Upper lobe of right lung (tissue), 1 donor: ENCODE measurements around the gene SERPINI1. TPM values are rescaled to one million over a fixed set of nuclear protein-coding genes. Genes with fewer than 3 reads are reported as not detected.

ENCODE experiments used
- ATAC-seq: fragments of 200-7000 bp; cut with Tn5 transposase; one replicate; pipeline ENCODE4 v1.9.1; 2020; ENCODE audit warnings: mild to moderate bottlenecking, moderate library complexity
- DNase-seq: peaks from one replicate; pipeline ENCODE4 v3.0.0-alpha.2; 2020
- H3K27ac ChIP-seq: fragments of 200-600 bp; one replicate; pipeline ENCODE4 v1.8.0; 2022
- H3K27me3 ChIP-seq: fragments of 200-600 bp; one replicate; pipeline ENCODE4 v1.8.0; 2022; ENCODE audit warnings: mild to moderate bottlenecking
- H3K36me3 ChIP-seq: fragments of 200-600 bp; one replicate; pipeline ENCODE4 v1.8.0; 2022
- H3K4me1 ChIP-seq: fragments of 200-600 bp; one replicate; pipeline ENCODE4 v1.8.0; 2022
- H3K4me3 ChIP-seq: fragments of 200-600 bp; one replicate; pipeline ENCODE4 v1.8.0; 2022; ENCODE audit warnings: mild to moderate bottlenecking
- H3K9me3 ChIP-seq: fragments of 200-600 bp; one replicate; pipeline ENCODE4 v1.8.0; 2022
- intact Hi-C: fragments of 100-400 bp; cut with DNase I; formaldehyde crosslinking; loops from one replicate; pipeline ENCODE4 v1.11.0; 2022
- total RNA-seq: library from RNA; stranded (reverse); fragmentation: NEBNext Ultra II Directional; extraction: Animal tissue kit (Norgen Biotek cat#: 25700); gene quantifications from one replicate; pipeline ENCODE4 v1.2.1, GENCODE V29; 2021
- TF ChIP-seq, protein P1 (sequence below): fragments of 200-600 bp; IDR thresholded peaks from one replicate; pipeline ENCODE4 v1.8.0; 2022; ENCODE audit warnings: antibody characterized with exemption
- donor health status: DM: no; HTN: yes; CAD: no; lungs with severe emphysema.

Gene SERPINI1
- total RNA-seq, 1 donor from 2014 or later = 7.1 TPM

DNA sequence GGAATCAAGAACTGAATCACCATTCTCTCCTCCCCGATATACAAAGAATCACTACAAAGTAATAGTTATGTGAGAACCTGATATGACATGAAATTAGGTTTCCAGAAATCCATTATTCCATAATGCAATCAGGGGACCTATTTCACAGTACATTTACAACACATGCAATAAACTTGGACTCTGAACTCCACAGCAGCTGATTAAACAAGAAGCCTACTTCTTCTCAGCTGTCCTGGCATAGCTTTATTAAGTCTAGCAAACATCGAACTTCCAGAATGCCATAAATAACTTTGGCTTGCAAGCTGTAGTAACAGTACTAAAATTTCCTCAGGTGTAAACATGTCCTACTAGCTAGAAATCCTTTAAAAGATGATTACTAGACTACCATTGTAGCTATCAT lies 18.6 kb upstream of the SERPINI1 start:
- ATAC-seq (no peak), DNase-seq (no peak)
- intact Hi-C loops = no loop called here
- H3K4me3 ChIP-seq = no peak overlapping the region
- TF ChIP-seq, protein P1, sequence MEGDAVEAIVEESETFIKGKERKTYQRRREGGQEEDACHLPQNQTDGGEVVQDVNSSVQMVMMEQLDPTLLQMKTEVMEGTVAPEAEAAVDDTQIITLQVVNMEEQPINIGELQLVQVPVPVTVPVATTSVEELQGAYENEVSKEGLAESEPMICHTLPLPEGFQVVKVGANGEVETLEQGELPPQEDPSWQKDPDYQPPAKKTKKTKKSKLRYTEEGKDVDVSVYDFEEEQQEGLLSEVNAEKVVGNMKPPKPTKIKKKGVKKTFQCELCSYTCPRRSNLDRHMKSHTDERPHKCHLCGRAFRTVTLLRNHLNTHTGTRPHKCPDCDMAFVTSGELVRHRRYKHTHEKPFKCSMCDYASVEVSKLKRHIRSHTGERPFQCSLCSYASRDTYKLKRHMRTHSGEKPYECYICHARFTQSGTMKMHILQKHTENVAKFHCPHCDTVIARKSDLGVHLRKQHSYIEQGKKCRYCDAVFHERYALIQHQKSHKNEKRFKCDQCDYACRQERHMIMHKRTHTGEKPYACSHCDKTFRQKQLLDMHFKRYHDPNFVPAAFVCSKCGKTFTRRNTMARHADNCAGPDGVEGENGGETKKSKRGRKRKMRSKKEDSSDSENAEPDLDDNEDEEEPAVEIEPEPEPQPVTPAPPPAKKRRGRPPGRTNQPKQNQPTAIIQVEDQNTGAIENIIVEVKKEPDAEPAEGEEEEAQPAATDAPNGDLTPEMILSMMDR = no peak
- H3K27me3 ChIP-seq = no peaks in the 10 kb centered on the region
- no peak overlapping the region for H3K27ac ChIP-seq
- H3K36me3 ChIP-seq = peaks cover 50% of the 10 kb centered on the region
- H3K9me3 ChIP-seq = no peaks in the 10 kb centered on the region
- no peaks in the 10 kb centered on the region for H3K4me1 ChIP-seq

DNA sequence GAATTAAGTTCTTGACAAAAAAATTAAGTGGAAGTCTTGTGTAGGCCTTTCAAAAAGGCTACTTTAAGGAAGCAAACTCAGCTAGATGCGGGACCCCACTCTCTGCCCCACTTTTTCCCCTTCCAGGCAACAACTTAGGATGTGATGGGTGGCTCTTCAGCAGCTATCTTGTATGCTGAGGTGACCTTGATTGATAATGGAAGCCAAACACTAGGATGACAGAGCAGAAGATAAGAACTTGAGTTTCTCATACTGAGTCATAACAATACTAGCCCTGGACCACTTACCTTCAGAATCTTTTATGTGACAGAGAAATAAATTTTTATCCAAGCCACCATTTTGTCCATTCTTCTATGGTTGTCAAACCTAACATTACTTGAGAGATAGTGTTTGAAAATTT lies 16.9 kb upstream of the SERPINI1 start:
- H3K9me3 ChIP-seq = no peaks in the 10 kb centered on the region
- intact Hi-C loops = no loop called here
- ATAC-seq = no peak
- no peak for DNase-seq
- no peak overlapping the region for H3K27ac ChIP-seq
- peaks cover 50% of the 10 kb centered on the region for H3K36me3 ChIP-seq
- TF ChIP-seq, protein P1 = no peak
- H3K4me1 ChIP-seq = no peaks in the 10 kb centered on the region
- no peaks in the 10 kb centered on the region for H3K27me3 ChIP-seq
- no peak overlapping the region for H3K4me3 ChIP-seq

DNA sequence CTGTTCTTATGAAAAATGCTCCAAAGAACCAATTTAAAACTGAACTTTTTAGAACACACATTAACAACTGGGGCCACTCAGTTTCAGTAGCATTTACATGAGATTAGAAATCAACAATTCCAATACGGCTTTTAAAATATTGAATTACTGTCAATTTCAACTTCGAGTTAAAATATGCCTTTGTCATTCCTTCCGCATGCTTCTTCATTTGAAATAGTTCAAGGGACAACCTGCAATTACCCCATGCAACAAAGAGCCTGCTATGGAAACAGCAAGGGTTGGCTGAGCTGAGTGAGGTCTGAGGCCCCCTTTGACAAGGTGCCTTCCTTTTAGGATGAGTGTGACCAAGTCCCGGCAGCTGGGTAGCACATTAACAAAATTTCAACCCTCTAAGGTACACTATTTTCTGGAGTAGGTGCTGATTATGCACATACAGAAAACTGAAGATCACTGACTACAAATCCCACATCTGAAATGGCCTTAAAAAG lies 12.5 kb upstream of the SERPINI1 start:
- Histone ChIP-seq H3K27ac (no peak overlapping the region), H3K4me1 (no peaks in the 10 kb centered on the region), H3K27me3 (no peaks in the 10 kb centered on the region), H3K4me3 (no peak overlapping the region), H3K36me3 (peaks cover 24% of the 10 kb centered on the region), H3K9me3 (no peaks in the 10 kb centered on the region)
- intact Hi-C loops = no loop called here
- TF ChIP-seq, protein P1 = no peak
- DNase-seq = no peak
- ATAC-seq = no peak

DNA sequence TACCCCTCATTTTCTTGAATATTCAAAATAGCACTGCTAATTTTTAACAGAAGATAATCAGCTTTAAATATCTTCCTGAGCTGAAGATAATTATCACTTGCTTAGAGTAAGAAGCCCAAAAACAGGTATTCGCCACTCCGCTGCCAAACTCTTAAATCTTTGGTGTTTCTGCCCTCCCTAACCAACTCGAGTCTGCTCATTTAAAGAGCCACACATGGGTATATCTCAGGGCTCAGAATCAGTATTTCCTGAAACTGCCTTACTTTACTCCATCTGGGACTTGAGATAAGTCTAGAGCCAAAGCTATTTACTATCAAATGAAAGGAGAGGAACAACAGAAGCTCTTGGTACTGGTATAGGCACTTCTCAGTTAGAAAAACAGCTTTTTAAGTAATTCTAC lies 11.6 kb upstream of the SERPINI1 start:
- H3K27me3 ChIP-seq = no peaks in the 10 kb centered on the region
- DNase-seq (no peak), ATAC-seq (no peak)
- H3K27ac ChIP-seq = no peak overlapping the region
- H3K9me3 ChIP-seq = no peaks in the 10 kb centered on the region
- TF ChIP-seq, protein P1 = no peak
- intact Hi-C loops = no loop called here
- H3K4me1 ChIP-seq = no peaks in the 10 kb centered on the region
- peaks cover 16% of the 10 kb centered on the region for H3K36me3 ChIP-seq
- no peak overlapping the region for H3K4me3 ChIP-seq

DNA sequence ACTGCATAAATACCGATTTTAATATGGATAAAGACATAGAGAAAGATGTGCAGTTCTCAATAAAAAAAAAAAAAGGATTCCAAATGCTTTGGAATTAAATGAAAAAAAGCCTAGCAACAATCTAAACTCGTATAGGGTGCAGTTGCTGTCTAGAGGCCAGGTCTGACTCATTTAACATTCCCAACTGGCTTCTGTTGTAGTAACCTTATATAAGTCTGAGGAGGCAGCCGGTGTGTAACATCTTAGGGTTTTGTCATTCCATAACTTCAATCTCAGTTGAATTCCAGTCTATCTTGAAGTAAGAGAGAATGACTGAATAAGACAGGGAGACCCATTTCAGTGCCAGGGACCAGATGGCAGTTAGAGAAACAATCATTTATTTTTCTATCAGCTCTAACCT lies 7.3 kb upstream of the SERPINI1 start:
- no peak for ATAC-seq
- H3K4me1 ChIP-seq = peaks cover 16% of the 10 kb centered on the region
- TF ChIP-seq, protein P1 = no peak

DNA sequence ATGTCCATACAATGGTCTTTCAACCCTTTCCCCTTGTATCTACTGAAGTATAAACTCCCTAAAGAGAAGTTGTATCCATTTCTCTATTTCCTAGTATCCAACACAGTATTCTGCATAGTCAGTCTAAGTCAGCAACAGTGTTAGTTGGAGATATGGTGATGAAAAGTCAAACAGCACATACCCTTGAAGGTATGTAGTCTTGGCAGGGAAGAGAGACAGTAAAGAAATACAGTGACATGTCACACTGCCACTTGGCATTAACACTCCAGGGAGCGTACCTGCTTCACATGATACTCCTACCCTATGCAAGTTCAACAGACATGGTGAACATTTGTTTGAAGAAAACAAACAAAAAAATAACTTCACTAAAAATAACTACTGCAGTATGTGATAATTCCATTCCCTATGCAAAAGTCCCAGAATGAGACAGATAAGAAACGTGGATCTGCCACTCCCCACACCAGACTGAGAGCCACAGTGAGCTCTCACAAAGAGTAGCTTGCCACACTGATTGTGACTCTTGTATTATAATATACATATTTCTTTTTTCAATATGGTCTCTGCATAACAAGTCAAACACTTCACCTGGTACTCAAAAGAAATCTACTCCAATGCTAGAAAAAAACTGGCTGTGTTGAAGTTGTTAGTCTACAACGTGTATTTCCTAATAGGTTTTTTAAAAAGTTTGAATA lies 6.7 kb upstream of the SERPINI1 start:
- TF ChIP-seq, protein P1 = no peak
- ATAC-seq (peak; percentile 54), DNase-seq (no peak)
- intact Hi-C loops = no loop called here
- no peak overlapping the region for H3K4me3 ChIP-seq
- H3K27ac ChIP-seq = no peak overlapping the region
- no peaks in the 10 kb centered on the region for H3K27me3 ChIP-seq
- peaks cover 22% of the 10 kb centered on the region for H3K4me1 ChIP-seq
- no peaks in the 10 kb centered on the region for H3K36me3 ChIP-seq
- H3K9me3 ChIP-seq = no peaks in the 10 kb centered on the region

More for the DNA sequence above, 7.3 kb upstream of the SERPINI1 start:
- Histone ChIP-seq H3K36me3 (no peaks in the 10 kb centered on the region), H3K9me3 (no peaks in the 10 kb centered on the region), H3K4me3 (no peak overlapping the region), H3K27ac (no peak overlapping the region), H3K27me3 (no peaks in the 10 kb centered on the region)
- intact Hi-C loops = no loop called here
- no peak for DNase-seq
